ENCODE data around the gene THSD7B. TPM values are rescaled to one million over a fixed set of nuclear protein-coding genes. Genes with fewer than 3 reads are reported as not detected.

THSD7B gene
- total and polyA plus RNA-seq, 3 donors from 2014 or later, result 0.87 to 2.1 (median 1.1) TPM

GRCh38 chr2:136994793-136995192, 229.4 kb downstream of the THSD7B start:
- Histone ChIP-seq H3K4me1 (no peaks in the 10 kb centered on the region), H3K27ac (no peak overlapping the region), H3K9me3 (no peaks in the 10 kb centered on the region), H3K36me3 (ENCODE audit: low read depth, missing control alignments) (no peaks in the 10 kb centered on the region), H3K4me3 (no peak overlapping the region), H3K27me3 (no peaks in the 10 kb centered on the region)
- intact Hi-C loops (cut with DNase I; ENCODE audit: low total_unique reads), result no loop called here
- DNase-seq, result no peak
- WGBS, 2 donors, result 82 to 84% methylated on average over 1 of the region's 1 CpG
- TF ChIP-seq POLR2A (IDR thresholded peaks at IDR 0.05) (no peak), CTCF (IDR thresholded peaks at IDR 0.05) (no peak)

DNA sequence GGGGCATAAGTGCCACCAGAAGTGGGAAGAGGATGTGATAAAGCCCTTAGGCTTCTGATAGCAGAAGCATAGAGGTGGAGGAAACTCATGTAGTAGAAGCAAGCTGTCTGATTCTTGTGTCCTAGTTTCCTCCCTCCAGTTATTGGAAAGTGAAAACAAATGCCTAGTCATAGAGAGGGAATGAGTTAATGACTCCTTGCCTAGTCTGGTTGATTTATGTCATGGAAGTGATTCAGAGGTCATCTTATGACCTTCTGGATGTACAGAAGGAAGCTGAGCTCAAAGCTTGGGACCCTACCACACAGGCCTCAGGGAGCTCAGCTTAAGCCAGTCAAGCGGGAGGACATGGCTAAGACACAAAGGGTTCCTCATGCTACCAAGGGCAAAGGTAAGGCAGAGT, 232.2 kb downstream of the THSD7B start:
- Histone ChIP-seq H3K36me3 (ENCODE audit: low read depth, missing control alignments) (no peaks in the 10 kb centered on the region), H3K4me3 (no peak overlapping the region), H3K4me1 (no peaks in the 10 kb centered on the region), H3K27ac (no peak overlapping the region), H3K9me3 (no peaks in the 10 kb centered on the region), H3K27me3 (no peaks in the 10 kb centered on the region)
- TF ChIP-seq POLR2A (IDR thresholded peaks at IDR 0.05) (no peak), CTCF (IDR thresholded peaks at IDR 0.05) (no peak)
- no peak for DNase-seq
- WGBS, 2 donors, result 73 to 100% methylated on average over 1 of the region's 1 CpG
- intact Hi-C loops (cut with DNase I; ENCODE audit: low total_unique reads), result no loop called here

DNA sequence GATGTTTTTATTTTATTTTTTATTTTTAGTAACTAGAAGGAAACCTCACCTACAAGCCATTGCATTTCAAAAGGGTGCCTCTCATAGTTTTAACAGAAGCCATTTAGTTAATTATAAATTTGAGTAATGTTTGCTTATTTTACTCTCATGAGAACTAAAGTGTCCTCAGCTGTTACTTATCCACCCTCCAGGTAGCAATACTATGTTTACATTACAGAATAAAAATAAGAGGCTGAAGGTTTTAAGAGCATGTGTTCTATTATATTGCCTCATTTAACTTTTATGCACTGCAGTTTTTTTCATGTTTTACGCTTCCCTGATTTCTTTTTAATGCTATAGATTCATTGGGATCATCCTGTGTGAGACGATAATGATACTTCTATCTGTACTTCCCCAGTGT, 235.5 kb downstream of the THSD7B start:
- intact Hi-C loops (cut with DNase I; ENCODE audit: low total_unique reads), result no loop called here
- 91 to 93% methylated on average over 2 of the region's 2 CpGs for WGBS, 2 donors
- DNase-seq, result no peak
- Histone ChIP-seq H3K9me3 (no peaks in the 10 kb centered on the region), H3K27me3 (no peaks in the 10 kb centered on the region), H3K4me3 (no peak overlapping the region), H3K27ac (no peak overlapping the region), H3K36me3 (ENCODE audit: low read depth, missing control alignments) (no peaks in the 10 kb centered on the region), H3K4me1 (no peaks in the 10 kb centered on the region)
- TF ChIP-seq POLR2A (IDR thresholded peaks at IDR 0.05) (no peak), CTCF (IDR thresholded peaks at IDR 0.05) (no peak)

DNA sequence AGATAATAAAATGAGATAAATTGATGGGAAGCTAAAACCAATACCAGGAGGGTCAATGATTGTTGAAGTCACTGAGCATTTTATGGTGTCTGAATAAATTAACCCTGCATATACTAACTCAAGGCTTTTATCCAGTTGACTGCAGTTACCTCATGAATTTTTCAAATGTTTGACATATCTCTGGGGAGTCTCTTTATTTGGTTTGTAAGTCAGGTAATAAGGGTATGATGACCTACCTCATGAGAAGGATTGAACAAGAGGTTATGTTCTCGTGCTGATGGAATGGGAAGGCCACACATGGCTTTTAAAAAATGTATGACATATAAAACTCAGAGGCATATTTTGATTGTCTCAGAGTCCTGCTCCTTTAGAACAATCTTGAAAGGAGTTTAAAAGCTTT, 237.6 kb downstream of the THSD7B start:
- 83 to 97% methylated on average over 1 of the region's 1 CpG for WGBS, 2 donors
- no peak for DNase-seq

More for the DNA sequence above, 237.6 kb downstream of the THSD7B start:
- Histone ChIP-seq H3K27me3 (no peaks in the 10 kb centered on the region), H3K4me3 (no peak overlapping the region), H3K27ac (no peak overlapping the region), H3K9me3 (no peaks in the 10 kb centered on the region), H3K4me1 (no peaks in the 10 kb centered on the region), H3K36me3 (ENCODE audit: low read depth, missing control alignments) (no peaks in the 10 kb centered on the region)
- TF ChIP-seq CTCF (IDR thresholded peaks at IDR 0.05) (no peak), POLR2A (IDR thresholded peaks at IDR 0.05) (no peak)
- intact Hi-C loops (cut with DNase I; ENCODE audit: low total_unique reads), result no loop called here
